NCI-H2227 (cell line): ENCODE results near the gene PTCH1.

Source experiments
- DNase-seq: peaks from one replicate; lab custom pipeline; 2025; ENCODE audit not compliant: unreplicated experiment; lab: John Stamatoyannopoulos, UW

PTCH1 gene

GRCh38 chr9:95443301-95443700, 73.5 kb downstream of the PTCH1 start:
- no peak for DNase-seq

- no peak for DNase-seq
Measured at GRCh38 chr9:95441081-95441480, 75.7 kb downstream of the PTCH1 start.

- DNase-seq, result no peak
Measured at GRCh38 chr9:95440447-95440846, 76.3 kb downstream of the PTCH1 start.

GRCh38 chr9:95438561-95439357, 78.0 kb downstream of the PTCH1 start:
- peak; percentile 29 for DNase-seq

GRCh38 chr9:95437559-95437958, 79.2 kb downstream of the PTCH1 start:
- no peak for DNase-seq

- DNase-seq, result no peak
Measured at GRCh38 chr9:95436416-95436815, 80.4 kb downstream of the PTCH1 start.

GRCh38 chr9:95435074-95435728, 81.6 kb downstream of the PTCH1 start:
- no peak for DNase-seq

- DNase-seq, result no peak
Measured at GRCh38 chr9:95434116-95435073, 82.4 kb downstream of the PTCH1 start.

- DNase-seq, result no peak
Measured at GRCh38 chr9:95433096-95433819, 83.5 kb downstream of the PTCH1 start.

GRCh38 chr9:95431286-95431685, 85.5 kb downstream of the PTCH1 start:
- DNase-seq, result no peak

- DNase-seq, result no peak
Measured at GRCh38 chr9:95429948-95430620, 86.7 kb downstream of the PTCH1 start.

GRCh38 chr9:95429096-95429495, 87.7 kb downstream of the PTCH1 start:
- DNase-seq, result no peak

- DNase-seq, result peak; percentile 21
Measured at GRCh38 chr9:95425910-95426551, 90.7 kb downstream of the PTCH1 start.

GRCh38 chr9:95422650-95423049, 94.1 kb downstream of the PTCH1 start:
- no peak for DNase-seq

GRCh38 chr9:95420518-95420917, 96.3 kb downstream of the PTCH1 start:
- no peak for DNase-seq

GRCh38 chr9:95419444-95419843, 97.3 kb downstream of the PTCH1 start:
- DNase-seq, result no peak

GRCh38 chr9:95415158-95415557, 101.6 kb downstream of the PTCH1 start:
- DNase-seq, result no peak

- no peak for DNase-seq
Measured at GRCh38 chr9:95413793-95414192, 103.0 kb downstream of the PTCH1 start.

- no peak for DNase-seq
Measured at GRCh38 chr9:95411054-95411892, 105.5 kb downstream of the PTCH1 start.
